Measurements from ENCODE around the gene PROM2. TPM values are rescaled to one million over a fixed set of nuclear protein-coding genes. Genes with fewer than 3 reads are reported as not detected.

PROM2 gene
- total and polyA plus RNA-seq, 10 of the 15 experiments (the other 5 are each of a cell fraction or from before 2014, with no cell fraction given) = 0.01 to 0.04 TPM; not detected in 8

- intact Hi-C loops (cut with micrococcal nuclease; ENCODE audit: unreplicated experiment) = no loop called here
- H3K4me3 ChIP-seq = no peak overlapping the region
- no peak overlapping the region for H3K27ac ChIP-seq (ENCODE audit: control insufficient read depth, insufficient read depth)
- no peak for FAIRE-seq
- H3K4me2 ChIP-seq (ENCODE audit: control insufficient read depth, insufficient read depth) = no peak overlapping the region
- BruUV-seq (replicated peaks) = no TSS peak
- H3K36me3 ChIP-seq (ENCODE audit: control insufficient read depth in 2 of 2, insufficient read depth in 2 of 2, low read length in 1 of 2) = no peaks in the 10 kb centered on the region
- in situ Hi-C loops (cut with MboI) = no loop called here
- H2AFZ ChIP-seq (ENCODE audit: control insufficient read depth, low read depth, low read length) = no peak overlapping the region
- H3K79me2 ChIP-seq (ENCODE audit: control insufficient read depth, insufficient read depth, low read length) = no peaks in the 10 kb centered on the region
- CTCF ChIA-PET = no interaction called here
- no peaks in the 10 kb centered on the region for H3K4me1 ChIP-seq (ENCODE audit: control insufficient read depth, insufficient read depth, low read length)
- WGBS (ENCODE audit: insufficient coverage, insufficient replicate concordance, low lambda C conversion rate, missing lambda C conversion rate) = 57% methylated on average over 5 of the region's 5 CpGs
- no peak overlapping the region for H3K9ac ChIP-seq (ENCODE audit: control insufficient read depth, insufficient read depth, low read length)
- H3K9me3 ChIP-seq (replicated peaks; ENCODE audit: control insufficient read depth, insufficient read depth, low read length) = no peaks in the 10 kb centered on the region
- no peak for TF ChIP-seq RCOR1 (conservative IDR thresholded peaks at IDR 0.05; ENCODE audit: low read depth, low read length)
- ATAC-seq = no peak
- no peaks in the 10 kb centered on the region; a peak in 2 of 4 replicates for H3K27me3 ChIP-seq (replicated peaks in 1 of 2; ENCODE audit: control insufficient read depth in 2 of 2, insufficient read depth in 2 of 2, low read length in 1 of 2)
- no peaks in the 10 kb centered on the region; the same call in 1 of the 2 replicates for H4K20me1 ChIP-seq (ENCODE audit: control insufficient read depth, insufficient read depth)
- DNase-seq (ENCODE audit: low read depth, low spot score) = no peak
- POLR2A ChIA-PET = no interaction called here
- RAD21 ChIA-PET (ENCODE audit: unreplicated experiment) = no interaction called here
- SMC1A ChIA-PET (ENCODE audit: uncharacterized antibody, unreplicated experiment) = no interaction called here
Measured at GRCh38 chr2:95307036-95307435, 32.8 kb downstream of the PROM2 start.

GRCh38 chr2:95307878-95308277 lies 33.6 kb downstream of the PROM2 start:
- ChIA-PET CTCF (no interaction called here), SMC1A (ENCODE audit: uncharacterized antibody, unreplicated experiment) (no interaction called here), RAD21 (ENCODE audit: unreplicated experiment) (no interaction called here), POLR2A (no interaction called here)
- Histone ChIP-seq H3K79me2 (ENCODE audit: control insufficient read depth, insufficient read depth, low read length) (no peaks in the 10 kb centered on the region), H2AFZ (ENCODE audit: control insufficient read depth, low read depth, low read length) (no peak overlapping the region), H3K9me3 (replicated peaks; ENCODE audit: control insufficient read depth, insufficient read depth, low read length) (no peaks in the 10 kb centered on the region), H3K4me2 (ENCODE audit: control insufficient read depth, insufficient read depth) (no peak overlapping the region), H3K36me3 (ENCODE audit: control insufficient read depth in 2 of 2, insufficient read depth in 2 of 2, low read length in 1 of 2) (no peaks in the 10 kb centered on the region), H3K4me1 (ENCODE audit: control insufficient read depth, insufficient read depth, low read length) (no peaks in the 10 kb centered on the region), H3K4me3 (no peak overlapping the region), H3K27me3 (replicated peaks in 1 of 2; ENCODE audit: control insufficient read depth in 2 of 2, insufficient read depth in 2 of 2, low read length in 1 of 2) (no peaks in the 10 kb centered on the region; a peak in 2 of 4 replicates), H3K27ac (ENCODE audit: control insufficient read depth, insufficient read depth) (no peak overlapping the region), H3K9ac (ENCODE audit: control insufficient read depth, insufficient read depth, low read length) (no peak overlapping the region), H4K20me1 (ENCODE audit: control insufficient read depth, insufficient read depth) (no peaks in the 10 kb centered on the region; the same call in 1 of the 2 replicates)
- TF ChIP-seq ZZZ3 (IDR thresholded peaks at IDR 0.05; ENCODE audit: control insufficient read depth, insufficient read length, low read depth) (no peak), BCL3 (IDR thresholded peaks at IDR 0.05; ENCODE audit: borderline replicate concordance, insufficient read depth, low read depth, low read length, poor library complexity, severe bottlenecking) (peak; percentile 19), RAD51 (IDR thresholded peaks at IDR 0.05) (no peak), YBX1 (IDR thresholded peaks at IDR 0.05) (no peak), NBN (IDR thresholded peaks at IDR 0.05) (no peak), BHLHE40 (IDR thresholded peaks at IDR 0.05; ENCODE audit: borderline replicate concordance in 1 of 2, low read depth in 2 of 2, low read length in 1 of 2) (no peak)
- TF ChIP-seq, protein P1, sequence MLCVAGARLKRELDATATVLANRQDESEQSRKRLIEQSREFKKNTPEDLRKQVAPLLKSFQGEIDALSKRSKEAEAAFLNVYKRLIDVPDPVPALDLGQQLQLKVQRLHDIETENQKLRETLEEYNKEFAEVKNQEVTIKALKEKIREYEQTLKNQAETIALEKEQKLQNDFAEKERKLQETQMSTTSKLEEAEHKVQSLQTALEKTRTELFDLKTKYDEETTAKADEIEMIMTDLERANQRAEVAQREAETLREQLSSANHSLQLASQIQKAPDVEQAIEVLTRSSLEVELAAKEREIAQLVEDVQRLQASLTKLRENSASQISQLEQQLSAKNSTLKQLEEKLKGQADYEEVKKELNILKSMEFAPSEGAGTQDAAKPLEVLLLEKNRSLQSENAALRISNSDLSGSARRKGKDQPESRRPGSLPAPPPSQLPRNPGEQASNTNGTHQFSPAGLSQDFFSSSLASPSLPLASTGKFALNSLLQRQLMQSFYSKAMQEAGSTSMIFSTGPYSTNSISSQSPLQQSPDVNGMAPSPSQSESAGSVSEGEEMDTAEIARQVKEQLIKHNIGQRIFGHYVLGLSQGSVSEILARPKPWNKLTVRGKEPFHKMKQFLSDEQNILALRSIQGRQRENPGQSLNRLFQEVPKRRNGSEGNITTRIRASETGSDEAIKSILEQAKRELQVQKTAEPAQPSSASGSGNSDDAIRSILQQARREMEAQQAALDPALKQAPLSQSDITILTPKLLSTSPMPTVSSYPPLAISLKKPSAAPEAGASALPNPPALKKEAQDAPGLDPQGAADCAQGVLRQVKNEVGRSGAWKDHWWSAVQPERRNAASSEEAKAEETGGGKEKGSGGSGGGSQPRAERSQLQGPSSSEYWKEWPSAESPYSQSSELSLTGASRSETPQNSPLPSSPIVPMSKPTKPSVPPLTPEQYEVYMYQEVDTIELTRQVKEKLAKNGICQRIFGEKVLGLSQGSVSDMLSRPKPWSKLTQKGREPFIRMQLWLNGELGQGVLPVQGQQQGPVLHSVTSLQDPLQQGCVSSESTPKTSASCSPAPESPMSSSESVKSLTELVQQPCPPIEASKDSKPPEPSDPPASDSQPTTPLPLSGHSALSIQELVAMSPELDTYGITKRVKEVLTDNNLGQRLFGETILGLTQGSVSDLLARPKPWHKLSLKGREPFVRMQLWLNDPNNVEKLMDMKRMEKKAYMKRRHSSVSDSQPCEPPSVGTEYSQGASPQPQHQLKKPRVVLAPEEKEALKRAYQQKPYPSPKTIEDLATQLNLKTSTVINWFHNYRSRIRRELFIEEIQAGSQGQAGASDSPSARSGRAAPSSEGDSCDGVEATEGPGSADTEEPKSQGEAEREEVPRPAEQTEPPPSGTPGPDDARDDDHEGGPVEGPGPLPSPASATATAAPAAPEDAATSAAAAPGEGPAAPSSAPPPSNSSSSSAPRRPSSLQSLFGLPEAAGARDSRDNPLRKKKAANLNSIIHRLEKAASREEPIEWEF (IDR thresholded peaks at IDR 0.05; ENCODE audit: insufficient replicate concordance, low read depth, low read length) = no peak
- TF ChIP-seq, protein P2, sequence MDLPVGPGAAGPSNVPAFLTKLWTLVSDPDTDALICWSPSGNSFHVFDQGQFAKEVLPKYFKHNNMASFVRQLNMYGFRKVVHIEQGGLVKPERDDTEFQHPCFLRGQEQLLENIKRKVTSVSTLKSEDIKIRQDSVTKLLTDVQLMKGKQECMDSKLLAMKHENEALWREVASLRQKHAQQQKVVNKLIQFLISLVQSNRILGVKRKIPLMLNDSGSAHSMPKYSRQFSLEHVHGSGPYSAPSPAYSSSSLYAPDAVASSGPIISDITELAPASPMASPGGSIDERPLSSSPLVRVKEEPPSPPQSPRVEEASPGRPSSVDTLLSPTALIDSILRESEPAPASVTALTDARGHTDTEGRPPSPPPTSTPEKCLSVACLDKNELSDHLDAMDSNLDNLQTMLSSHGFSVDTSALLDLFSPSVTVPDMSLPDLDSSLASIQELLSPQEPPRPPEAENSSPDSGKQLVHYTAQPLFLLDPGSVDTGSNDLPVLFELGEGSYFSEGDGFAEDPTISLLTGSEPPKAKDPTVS (IDR thresholded peaks at IDR 0.05; ENCODE audit: low read depth, low read length) = no peak
- in situ Hi-C loops (cut with MboI) (no loop called here), intact Hi-C loops (cut with micrococcal nuclease; ENCODE audit: unreplicated experiment) (no loop called here)
- ATAC-seq = no peak
- no TSS peak for BruUV-seq (replicated peaks)
- 21% methylated on average over 8 of the region's 8 CpGs for WGBS (ENCODE audit: insufficient coverage, insufficient replicate concordance, low lambda C conversion rate, missing lambda C conversion rate)
- FAIRE-seq = no peak
- DNase-seq (ENCODE audit: low read depth, low spot score) = no peak
